Testis (tissue), 2 donors: Measurements from ENCODE around the gene GTF3A.

Source experiments
- POLR2A ChIP-seq: fragments of 450-650 bp; IDR thresholded peaks from one replicate; pipeline ENCODE4 v1.6.1; 2017; ENCODE audit warnings: antibody characterized with exemption, mild to moderate bottlenecking, moderate library complexity
- TF ChIP-seq, protein P1 (sequence below), 3 experiments: fragments of 450-650 bp in 2 of 3; fragments of 200-600 bp in 1 of 3; sonication (generic) in 1 of 3; IDR thresholded peaks; one replicate each; pipeline ENCODE4 v1.5.1; 2016 to 2019; ENCODE audit warnings: antibody characterized with exemption in 3 of 3, mild to moderate bottlenecking in 2 of 3, moderate library complexity in 1 of 3

DNA sequence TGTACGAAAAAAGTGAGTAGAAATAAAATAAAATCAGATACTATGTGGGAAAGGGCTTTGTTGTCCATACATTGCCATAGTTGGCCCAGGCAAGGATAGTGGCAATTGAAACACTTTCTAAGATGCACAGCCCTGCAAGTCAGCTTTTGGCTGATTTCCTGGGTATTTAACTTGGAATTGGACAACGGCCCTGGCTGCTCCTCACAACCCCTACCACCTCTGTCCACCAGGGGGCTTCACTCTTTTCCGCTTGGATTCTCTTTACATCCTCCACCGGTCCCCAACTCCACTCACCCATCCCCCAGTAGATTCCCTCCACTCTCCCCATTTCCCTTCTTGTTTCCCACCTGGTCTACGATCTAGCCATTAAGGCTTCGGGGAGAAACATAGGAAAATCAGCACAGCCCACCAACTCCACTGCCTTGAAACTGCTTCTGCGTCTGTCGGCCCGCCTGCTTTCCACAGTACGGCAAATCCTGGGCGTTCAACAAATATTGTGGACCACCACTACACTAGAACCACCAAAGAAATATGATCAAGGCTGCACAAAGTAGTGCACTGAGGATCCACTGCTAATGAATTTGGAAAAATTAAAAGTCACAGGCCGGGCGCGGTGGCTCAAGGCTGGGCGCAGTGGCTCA is 48.6 kb upstream of the GTF3A start:
- TF ChIP-seq, protein P1, sequence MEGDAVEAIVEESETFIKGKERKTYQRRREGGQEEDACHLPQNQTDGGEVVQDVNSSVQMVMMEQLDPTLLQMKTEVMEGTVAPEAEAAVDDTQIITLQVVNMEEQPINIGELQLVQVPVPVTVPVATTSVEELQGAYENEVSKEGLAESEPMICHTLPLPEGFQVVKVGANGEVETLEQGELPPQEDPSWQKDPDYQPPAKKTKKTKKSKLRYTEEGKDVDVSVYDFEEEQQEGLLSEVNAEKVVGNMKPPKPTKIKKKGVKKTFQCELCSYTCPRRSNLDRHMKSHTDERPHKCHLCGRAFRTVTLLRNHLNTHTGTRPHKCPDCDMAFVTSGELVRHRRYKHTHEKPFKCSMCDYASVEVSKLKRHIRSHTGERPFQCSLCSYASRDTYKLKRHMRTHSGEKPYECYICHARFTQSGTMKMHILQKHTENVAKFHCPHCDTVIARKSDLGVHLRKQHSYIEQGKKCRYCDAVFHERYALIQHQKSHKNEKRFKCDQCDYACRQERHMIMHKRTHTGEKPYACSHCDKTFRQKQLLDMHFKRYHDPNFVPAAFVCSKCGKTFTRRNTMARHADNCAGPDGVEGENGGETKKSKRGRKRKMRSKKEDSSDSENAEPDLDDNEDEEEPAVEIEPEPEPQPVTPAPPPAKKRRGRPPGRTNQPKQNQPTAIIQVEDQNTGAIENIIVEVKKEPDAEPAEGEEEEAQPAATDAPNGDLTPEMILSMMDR (IDR thresholded peaks at IDR 0.05) = peak; percentile 70 to 87 (median 75)
- TF ChIP-seq POLR2A = no peak
